HAP-1 (cell line): ENCODE measurements around the gene RPTOR.

Experiments used
- DNase-seq, 2 experiments: peaks; one replicate each; pipeline ENCODE4 v3.0.0-alpha.2; 2016 to 2020; ENCODE audit warnings: low spot score in 2 of 2
- H3K27me3 ChIP-seq: fragments of 250-450 bp; sonication (Bioruptor Pico); 2 replicates; pipeline ENCODE4 v1.5.1; 2020; ENCODE audit warnings: low read depth, mild to moderate bottlenecking, moderate library complexity
- H3K36me3 ChIP-seq: fragments of 250-450 bp; sonication (Bioruptor Pico); replicated peaks from 2 replicates; pipeline ENCODE4 v1.5.1; 2020; ENCODE audit warnings: mild to moderate bottlenecking
- H3K4me1 ChIP-seq: fragments of 250-450 bp; sonication (Bioruptor Pico); 2 replicates; pipeline ENCODE4 v1.5.1; 2020; ENCODE audit warnings: mild to moderate bottlenecking
- H3K4me3 ChIP-seq: fragments of 250-450 bp; sonication (Bioruptor Pico); 2 replicates; pipeline ENCODE4 v1.5.1; 2020; ENCODE audit warnings: mild to moderate bottlenecking, moderate library complexity
- H3K9me3 ChIP-seq: fragments of 250-450 bp; sonication (Bioruptor Pico); 2 replicates; pipeline ENCODE4 v1.5.1; 2020; ENCODE audit warnings: mild to moderate bottlenecking, moderate library complexity
- in situ Hi-C: fragments of 300-500 bp; cut with MboI; formaldehyde crosslinking; loops from 3 replicates; pipeline ENCODE4 v1.14.3; 2020; ENCODE audit warnings: low sequenced_read_pairs, inconsistent platforms, mixed read lengths

Gene RPTOR

DNA sequence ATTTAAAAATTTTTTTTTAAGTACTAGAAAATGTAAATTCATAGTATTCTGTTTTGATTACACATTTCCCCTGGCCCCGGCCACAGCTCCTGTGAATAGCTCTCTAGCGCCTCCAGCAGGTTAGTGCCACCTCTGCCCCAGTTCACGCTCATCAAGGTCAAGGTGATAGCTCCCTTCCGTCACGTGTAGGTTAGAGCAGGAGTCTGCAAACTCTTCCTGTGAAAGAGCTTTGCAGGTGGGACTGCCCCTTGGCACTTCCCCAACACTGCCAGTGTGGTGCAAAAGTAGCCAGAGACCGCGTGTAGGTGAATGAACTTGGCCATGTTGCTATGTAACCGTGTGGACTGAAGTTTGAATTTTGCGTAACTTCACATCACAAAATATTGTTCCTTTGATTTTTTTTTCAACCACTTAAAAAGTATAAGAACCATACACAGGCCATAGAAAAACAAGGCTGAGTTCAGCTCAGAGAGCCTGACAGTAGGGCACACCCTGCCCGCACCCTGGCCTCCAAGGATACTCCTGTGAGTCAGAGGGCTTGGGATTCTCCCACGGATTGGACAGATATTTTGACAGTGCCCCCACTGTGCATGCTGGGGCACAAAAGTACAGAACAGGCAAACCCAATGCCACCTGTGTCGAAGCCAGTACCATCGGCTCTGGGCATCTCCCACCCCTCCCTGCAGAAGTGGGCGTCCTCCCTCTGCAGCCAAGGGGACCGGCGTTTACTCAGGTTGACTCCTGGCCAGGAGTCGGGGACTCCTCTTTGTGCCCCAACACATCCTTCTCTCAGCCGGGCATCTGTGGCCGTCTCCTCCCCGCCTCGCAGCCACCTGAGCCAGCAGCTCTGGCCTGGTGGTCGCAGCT, 355.0 kb downstream of the RPTOR start:
- Histone ChIP-seq H3K27me3 (no peaks in the 10 kb centered on the region), H3K9me3 (no peaks in the 10 kb centered on the region), H3K4me3 (no peak overlapping the region), H3K4me1 (0 out of 2 replicates have a peak, but pooled peaks cover 3% of the 10 kb centered on the region), H3K36me3 (peaks cover 9% of the 10 kb centered on the region)
- DNase-seq: peak in 1 of 2 experiments; percentile 69
- in situ Hi-C loops: no loop called here

DNA sequence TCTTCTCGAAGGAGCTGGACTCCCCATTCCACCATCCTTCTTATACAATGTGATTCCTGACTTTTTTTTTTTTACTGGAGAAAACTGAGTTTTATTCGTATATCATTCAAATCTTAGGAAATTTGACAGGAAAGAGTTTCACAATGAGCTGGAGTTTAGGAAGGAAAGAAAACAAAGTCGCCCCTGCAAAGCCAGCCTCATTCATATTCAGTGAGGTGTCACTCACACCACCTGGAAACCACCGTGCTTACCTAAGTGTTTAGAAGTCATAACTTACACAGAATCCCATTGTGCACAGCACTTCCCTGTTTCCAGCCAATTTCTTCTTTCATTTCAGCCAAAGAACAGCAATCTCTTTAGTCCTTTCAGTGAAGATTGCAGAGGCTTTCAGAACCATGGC, 356.7 kb downstream of the RPTOR start:
- in situ Hi-C loops: no loop called here
- Histone ChIP-seq H3K4me3 (no peak overlapping the region), H3K27me3 (no peaks in the 10 kb centered on the region), H3K36me3 (peaks cover 3% of the 10 kb centered on the region), H3K9me3 (no peaks in the 10 kb centered on the region), H3K4me1 (0 out of 2 replicates have a peak, but pooled peaks cover 3% of the 10 kb centered on the region)
- DNase-seq: no peak

DNA sequence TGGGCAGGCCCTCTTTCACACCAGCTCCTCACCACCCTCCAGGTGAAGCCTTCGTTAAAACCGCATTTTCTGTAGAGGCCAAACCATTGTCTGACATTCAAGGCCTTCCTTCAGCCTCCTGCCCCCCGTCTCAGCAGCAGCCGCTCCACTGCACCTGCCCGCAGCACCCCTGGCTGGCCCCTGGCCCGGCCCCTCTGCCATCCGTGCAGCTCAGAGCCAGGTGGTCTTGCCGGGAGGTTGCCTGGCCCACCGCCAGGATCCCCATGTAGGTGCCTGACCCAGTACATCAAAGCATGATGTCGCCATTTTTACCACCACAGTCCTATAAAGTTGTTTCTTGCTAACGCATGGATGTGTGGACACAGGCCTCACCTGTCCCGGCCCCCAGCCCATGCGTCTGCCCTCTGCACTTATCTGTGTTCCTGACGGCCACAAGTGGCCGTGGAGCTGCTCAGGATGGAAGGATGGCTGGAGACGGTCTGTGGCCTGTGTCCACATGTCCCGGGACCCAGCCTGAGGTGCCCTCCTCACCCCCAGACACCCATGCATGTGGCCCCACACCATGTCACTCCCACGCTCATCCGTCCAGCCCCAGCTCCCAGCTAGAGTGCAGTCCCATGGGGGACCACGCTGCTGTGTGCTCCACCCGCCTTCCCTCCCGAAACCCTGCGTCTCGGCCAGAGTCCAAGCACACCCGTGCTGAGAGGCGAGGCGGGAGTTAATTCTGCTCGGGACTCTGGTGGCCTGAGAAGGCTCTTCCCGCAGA, 357.7 kb downstream of the RPTOR start:
- in situ Hi-C loops: no loop called here
- H3K4me3 ChIP-seq: no peak overlapping the region
- no peak for DNase-seq
- H3K4me1 ChIP-seq: 0 out of 2 replicates have a peak, but pooled peaks cover 3% of the 10 kb centered on the region
- H3K27me3 ChIP-seq: no peaks in the 10 kb centered on the region
- peaks cover 3% of the 10 kb centered on the region for H3K36me3 ChIP-seq
- no peaks in the 10 kb centered on the region for H3K9me3 ChIP-seq

DNA sequence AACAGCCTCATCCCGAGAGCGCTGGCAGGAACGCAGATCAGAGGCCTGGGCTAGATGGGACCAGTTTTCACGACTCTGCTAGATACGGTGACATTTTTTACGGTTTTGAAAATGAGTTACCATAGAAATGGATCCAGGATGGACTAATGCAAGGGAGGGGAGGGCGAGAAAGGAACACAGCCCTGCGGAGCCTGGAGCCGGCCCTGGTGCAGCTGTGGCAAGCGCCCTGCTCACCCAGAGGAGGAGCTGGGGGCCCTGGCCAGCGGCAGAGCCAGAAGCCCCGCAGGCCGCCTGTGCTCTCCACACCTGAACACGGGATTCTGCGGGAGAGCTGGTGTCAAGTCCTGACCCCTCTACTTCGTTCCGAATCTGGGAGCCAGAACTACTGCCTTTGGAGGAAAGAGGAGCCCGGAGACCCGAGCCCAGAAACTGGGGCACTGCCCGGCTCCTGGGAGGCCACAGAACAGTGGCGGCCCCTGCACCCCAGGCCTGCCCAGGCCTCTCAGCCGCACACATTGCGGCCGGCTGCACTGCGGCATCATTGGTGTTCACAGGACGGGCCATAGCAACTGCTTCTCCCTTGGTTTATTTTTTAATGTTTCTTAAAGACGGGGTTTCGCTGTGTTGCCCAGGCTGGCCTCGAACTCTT, 358.4 kb downstream of the RPTOR start:
- Histone ChIP-seq H3K4me3 (no peak overlapping the region), H3K27me3 (no peaks in the 10 kb centered on the region), H3K9me3 (no peaks in the 10 kb centered on the region), H3K4me1 (0 out of 2 replicates have a peak, but pooled peaks cover 1% of the 10 kb centered on the region), H3K36me3 (peaks cover 3% of the 10 kb centered on the region)
- no peak for DNase-seq
- in situ Hi-C loops: no loop called here

DNA sequence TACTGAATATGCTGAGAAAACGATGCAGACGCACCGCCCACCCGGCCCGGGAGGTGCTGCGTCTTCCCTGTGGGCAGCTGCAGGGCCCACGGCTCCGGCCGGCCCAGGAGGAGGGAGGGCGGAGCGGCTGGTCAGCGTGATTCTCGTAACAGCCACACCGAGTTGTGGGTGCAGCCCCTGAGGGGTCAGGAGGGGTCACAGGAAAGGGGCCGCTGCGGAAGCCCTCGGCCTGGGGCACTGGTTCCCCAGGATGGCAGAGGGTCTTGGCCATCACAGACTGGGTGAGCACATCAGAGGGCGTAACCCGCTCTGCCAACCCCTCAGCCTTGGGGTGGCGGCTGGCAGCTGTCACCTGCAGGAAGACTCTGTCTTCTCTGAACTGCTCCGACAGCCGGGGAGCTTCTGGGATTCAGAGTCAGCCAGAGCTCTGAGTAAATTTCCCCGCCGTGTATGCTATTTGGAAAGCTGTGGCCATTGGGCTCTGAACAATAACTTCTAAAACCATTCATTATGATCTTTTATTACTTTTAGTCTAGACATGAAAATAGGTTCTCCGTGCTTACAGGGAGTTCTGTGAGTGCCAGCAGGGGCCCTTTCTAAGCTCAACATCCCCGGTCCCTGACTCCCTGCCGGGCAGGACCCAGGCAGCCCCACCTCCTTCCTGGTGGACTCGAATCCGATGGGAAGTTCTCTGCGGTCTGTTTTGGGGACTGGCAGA, 359.6 kb downstream of the RPTOR start:
- no peak overlapping the region for H3K4me3 ChIP-seq
- no peak for DNase-seq

DNA sequence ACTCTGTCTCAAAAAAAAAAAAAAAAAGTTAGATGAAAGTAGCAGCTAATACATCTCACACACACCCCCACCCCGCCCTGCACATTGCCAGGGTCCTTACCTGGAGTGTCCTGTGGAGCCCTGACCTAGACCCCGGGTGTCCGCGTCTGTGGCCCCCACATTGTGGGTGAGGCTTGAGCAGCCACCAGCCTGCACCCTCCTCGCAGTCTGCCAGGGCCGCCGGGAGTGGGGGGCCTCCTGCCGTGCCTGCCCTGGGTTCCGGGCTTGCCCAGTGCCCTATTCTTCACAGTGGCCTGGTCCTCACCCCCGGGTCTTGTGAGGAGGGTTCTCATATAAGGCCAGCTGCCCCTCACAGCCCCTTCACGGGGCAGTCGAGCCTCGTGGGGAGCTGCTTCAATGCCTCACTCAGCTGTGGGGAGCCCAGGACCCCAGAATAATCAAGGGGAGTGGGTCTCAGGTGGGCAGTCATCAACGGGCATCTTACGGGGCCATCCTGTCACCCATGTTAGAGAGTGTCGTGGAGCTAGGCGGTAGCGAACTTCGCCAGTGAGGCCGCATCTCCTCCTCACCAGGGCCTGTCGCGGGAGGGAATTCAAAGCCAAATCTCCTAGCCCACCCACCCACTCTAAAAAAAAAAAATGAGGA, 361.1 kb downstream of the RPTOR start:
- Histone ChIP-seq H3K4me3 (no peak overlapping the region), H3K36me3 (peaks cover 4% of the 10 kb centered on the region), H3K9me3 (no peaks in the 10 kb centered on the region), H3K27me3 (no peaks in the 10 kb centered on the region), H3K4me1 (no peaks in the 10 kb centered on the region)
- DNase-seq: no peak
- in situ Hi-C loops: no loop called here

More for the DNA sequence above, 359.6 kb downstream of the RPTOR start:
- Histone ChIP-seq H3K9me3 (no peaks in the 10 kb centered on the region), H3K27me3 (no peaks in the 10 kb centered on the region), H3K4me1 (no peaks in the 10 kb centered on the region), H3K36me3 (peaks cover 7% of the 10 kb centered on the region)
- in situ Hi-C loops: no loop called here

DNA sequence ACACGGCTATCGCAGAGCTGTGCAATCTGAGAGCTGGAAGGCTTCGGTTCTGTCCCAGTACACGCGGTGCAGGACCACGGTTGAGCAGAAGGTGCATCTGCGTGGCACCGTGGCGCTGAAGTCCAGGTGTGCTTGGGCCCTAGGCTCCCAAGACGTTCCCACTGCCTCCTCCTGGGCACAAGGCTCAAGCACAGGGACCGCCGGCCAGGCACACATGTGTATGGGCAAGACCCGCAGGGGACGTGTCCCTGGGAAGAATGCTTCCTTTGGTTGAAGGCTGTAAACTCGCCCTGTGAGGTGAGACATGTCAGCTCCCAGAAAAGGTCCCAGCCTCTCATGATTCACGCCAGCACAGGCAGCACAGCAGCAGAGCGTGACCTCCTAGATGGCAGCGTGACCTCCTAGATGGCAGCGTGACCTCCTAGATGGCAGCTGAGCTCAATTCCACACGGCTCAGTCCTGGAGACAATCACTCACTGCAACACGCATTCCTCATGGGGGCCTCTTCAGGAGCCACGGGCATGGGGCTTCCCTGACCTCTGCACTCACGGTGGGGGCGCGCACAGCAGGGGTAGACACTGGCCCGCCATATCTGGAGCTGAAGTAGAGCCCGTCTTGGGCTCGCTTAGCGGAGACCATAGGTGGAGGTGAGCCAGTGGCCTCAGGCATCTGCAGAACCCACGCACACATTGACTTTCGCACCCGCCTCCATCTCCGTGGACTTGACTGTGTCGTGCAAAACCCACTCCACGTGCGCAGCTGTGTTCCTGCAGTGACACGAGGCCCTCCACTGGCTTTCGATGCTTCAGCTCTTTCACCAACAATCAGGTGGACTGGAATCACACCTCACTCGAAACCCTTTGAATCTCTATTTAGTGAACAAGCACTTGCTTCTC, 362.0 kb downstream of the RPTOR start:
- no peak overlapping the region for H3K4me3 ChIP-seq
- no peaks in the 10 kb centered on the region for H3K9me3 ChIP-seq
- in situ Hi-C loops: no loop called here
- H3K4me1 ChIP-seq: no peaks in the 10 kb centered on the region
- DNase-seq: no peak
- peaks cover 4% of the 10 kb centered on the region for H3K36me3 ChIP-seq
- no peaks in the 10 kb centered on the region for H3K27me3 ChIP-seq

DNA sequence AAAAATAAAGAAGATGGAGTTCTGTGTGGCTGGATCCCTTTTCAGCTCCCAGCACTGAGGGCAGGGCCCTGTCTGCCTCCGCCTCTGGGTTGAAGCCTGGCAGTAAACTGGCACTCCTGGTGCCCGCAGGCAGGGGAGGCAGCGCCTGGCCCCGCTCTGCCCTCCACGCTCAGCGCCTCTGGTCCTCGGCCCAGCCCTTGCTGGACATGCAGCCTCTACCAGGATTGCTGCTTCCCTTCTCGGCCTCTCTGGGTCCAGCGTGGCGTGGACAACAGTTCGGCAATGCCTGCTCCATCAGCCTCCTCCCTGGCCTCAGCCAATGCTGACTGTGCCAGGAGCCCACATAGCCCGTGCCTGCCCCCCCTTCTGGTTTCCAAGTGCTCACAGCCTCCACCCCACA, 362.6 kb downstream of the RPTOR start:
- no peak for DNase-seq
- Histone ChIP-seq H3K27me3 (no peaks in the 10 kb centered on the region), H3K9me3 (no peaks in the 10 kb centered on the region), H3K4me3 (no peak overlapping the region), H3K4me1 (no peaks in the 10 kb centered on the region), H3K36me3 (peaks cover 4% of the 10 kb centered on the region)
- in situ Hi-C loops: no loop called here

DNA sequence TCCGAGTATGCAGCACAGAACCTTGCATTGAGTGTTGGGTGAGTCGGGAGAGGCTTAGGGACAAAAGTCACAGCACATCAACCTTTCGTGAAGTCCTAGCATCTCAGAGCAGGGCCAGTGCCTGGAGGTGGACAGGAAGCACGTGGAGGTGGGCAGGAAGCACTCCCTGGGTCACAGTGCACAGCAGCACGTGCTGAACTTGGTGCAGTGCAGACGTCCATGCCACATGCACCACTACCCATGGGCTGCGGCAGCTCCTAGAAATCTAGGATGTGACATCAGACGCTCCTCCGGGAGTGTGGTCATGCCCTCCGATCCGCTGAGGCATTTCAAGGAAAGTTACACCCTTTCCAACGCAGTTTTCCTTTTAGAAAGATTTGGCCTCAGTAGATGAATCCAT, 363.6 kb downstream of the RPTOR start:
- no peak for DNase-seq
- Histone ChIP-seq H3K36me3 (peaks cover 7% of the 10 kb centered on the region), H3K9me3 (no peaks in the 10 kb centered on the region), H3K4me1 (no peaks in the 10 kb centered on the region), H3K27me3 (no peaks in the 10 kb centered on the region), H3K4me3 (no peak overlapping the region)
- in situ Hi-C loops: no loop called here

DNA sequence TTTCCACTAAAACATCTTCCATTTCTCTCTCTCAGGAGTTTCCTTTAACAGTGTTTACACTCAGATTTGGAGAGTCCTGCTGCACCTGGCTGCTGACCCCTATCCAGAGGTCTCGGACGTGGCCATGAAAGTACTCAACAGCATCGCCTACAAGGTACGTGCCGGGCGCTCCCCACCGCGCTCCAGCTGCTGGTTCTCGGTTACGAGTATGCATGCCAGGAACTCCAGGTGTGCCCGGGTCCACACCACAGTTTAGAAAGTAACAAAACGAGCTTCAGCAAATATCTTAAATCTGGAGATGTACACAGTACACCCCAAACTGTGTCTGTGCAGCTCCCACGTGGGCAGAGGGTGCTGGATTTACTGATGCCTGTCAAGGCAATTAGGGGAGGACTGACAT, 364.1 kb downstream of the RPTOR start:
- in situ Hi-C loops: no loop called here
- Histone ChIP-seq H3K36me3 (peaks cover 7% of the 10 kb centered on the region), H3K4me1 (no peaks in the 10 kb centered on the region), H3K27me3 (no peaks in the 10 kb centered on the region), H3K9me3 (no peaks in the 10 kb centered on the region), H3K4me3 (no peak overlapping the region)
- no peak for DNase-seq

DNA sequence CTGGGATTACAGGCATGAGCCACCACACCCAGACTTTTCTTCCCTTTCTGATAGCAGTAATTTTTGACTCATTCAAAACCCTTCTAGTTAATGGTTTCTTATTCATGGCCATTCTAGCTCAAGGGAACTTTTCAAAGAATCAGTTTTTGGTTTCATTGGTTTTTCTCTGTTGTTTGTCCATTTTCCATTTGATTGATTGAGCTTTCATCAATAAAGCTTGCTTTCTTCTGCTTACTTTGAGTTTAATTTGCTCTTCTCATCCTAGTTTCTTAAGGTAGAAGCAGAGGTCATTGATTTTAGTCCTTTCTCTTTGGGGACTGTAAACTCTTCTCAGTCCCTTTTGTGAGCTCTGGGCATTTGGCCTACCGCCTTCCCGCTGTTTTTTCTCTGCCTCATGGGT, 365.0 kb downstream of the RPTOR start:
- H3K27me3 ChIP-seq: no peaks in the 10 kb centered on the region
- no peaks in the 10 kb centered on the region for H3K9me3 ChIP-seq
- in situ Hi-C loops: no loop called here
- peaks cover 7% of the 10 kb centered on the region for H3K36me3 ChIP-seq
- no peaks in the 10 kb centered on the region for H3K4me1 ChIP-seq
- H3K4me3 ChIP-seq: no peak overlapping the region
- DNase-seq: no peak

DNA sequence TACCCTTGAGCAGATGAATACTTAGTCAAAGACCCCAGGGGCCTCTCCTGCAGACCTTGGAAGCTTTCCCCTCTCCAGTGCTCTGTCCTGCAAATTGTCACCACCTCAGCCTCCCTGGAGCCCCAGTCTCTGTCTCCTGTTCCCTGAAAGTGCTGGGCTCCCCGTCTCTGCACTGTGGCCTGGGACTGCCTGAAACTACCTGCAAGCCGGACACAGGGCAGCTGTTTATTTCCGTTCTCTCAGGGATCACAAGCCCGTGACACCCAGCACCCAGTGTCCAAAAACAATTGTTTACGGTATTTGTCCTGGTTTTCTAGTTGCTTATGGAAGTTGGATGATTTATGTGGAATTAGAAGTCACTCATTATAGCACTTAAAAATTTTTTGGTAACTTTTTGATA, 365.4 kb downstream of the RPTOR start:
- no peak for DNase-seq
- in situ Hi-C loops: no loop called here
- H3K9me3 ChIP-seq: no peaks in the 10 kb centered on the region
- no peaks in the 10 kb centered on the region for H3K4me1 ChIP-seq
- peaks cover 7% of the 10 kb centered on the region for H3K36me3 ChIP-seq
- H3K27me3 ChIP-seq: no peaks in the 10 kb centered on the region
- no peak overlapping the region for H3K4me3 ChIP-seq
